SK-N-SH (cell line): ENCODE results near the gene CNTNAP2. TPM values are rescaled to one million over a fixed set of nuclear protein-coding genes. Genes with fewer than 3 reads are reported as not detected.

Source experiments
- CTCF ChIA-PET: fragments of 300-600, 350-600 bp; formaldehyde crosslinking; extraction: SDS; loops from one replicate; lab custom pipeline; 2021; lab: Yijun Ruan, JAX
- POLR2A ChIA-PET: fragments of 350-600 bp; sonication (Branson Sonifier 250); formaldehyde crosslinking; extraction: SDS; loops from one replicate; lab custom pipeline; 2020; ENCODE audit warnings: antibody characterized with exemption, inconsistent platforms; lab: Yijun Ruan, JAX
- DNase-seq: peaks from one replicate; pipeline ENCODE4 v3.0.0; 2012
- H2AFZ ChIP-seq: fragments of 200-600 bp; sonication (generic); 2 replicates; pipeline ENCODE4 v1.8.1; 2016; ENCODE audit warnings: antibody characterized with exemption, mild to moderate bottlenecking, low read depth
- H3F3A ChIP-seq: fragments of 200-600 bp; sonication (generic); replicated peaks from 2 replicates; pipeline ENCODE3; 2016; ENCODE audit warnings: antibody characterized with exemption, mild to moderate bottlenecking; ENCODE audit not compliant: insufficient read depth
- H3K27ac ChIP-seq, 2 experiments: fragments of 200-500 bp in 1 of 2; fragments of 200-600 bp in 1 of 2; sonication (Bioruptor generic) in 1 of 2; sonication (generic), shearing (Covaris generic) in 1 of 2; 2 replicates each; pipeline versions ENCODE4 v1.5.1 to v1.6.1; 2014 to 2016; ENCODE audit warnings: low read depth in 2 of 2, inconsistent platforms in 1 of 2, low read length in 1 of 2, mild to moderate bottlenecking in 1 of 2, mixed read lengths in 1 of 2
- H3K27me3 ChIP-seq: fragments of 200-600 bp; sonication (generic), shearing (Covaris generic); 2 replicates; pipeline ENCODE4 v1.6.1; 2016; ENCODE audit warnings: mixed run types; ENCODE audit not compliant: insufficient read depth
- H3K36me3 ChIP-seq, 2 experiments: fragments of 200-500 bp in 1 of 2; fragments of 200-600 bp in 1 of 2; sonication (Bioruptor generic) in 1 of 2; sonication (generic) in 1 of 2; replicated peaks in 1 of 2; 2 replicates each; pipeline versions ENCODE3 to v1.5.1; 2014 to 2016; ENCODE audit warnings: low read length in 1 of 2, mild to moderate bottlenecking in 1 of 2; ENCODE audit not compliant: insufficient read depth in 2 of 2, control insufficient read depth in 1 of 2
- H3K4me1 ChIP-seq, 2 experiments: fragments of 200-500 bp in 1 of 2; fragments of 200-600 bp in 1 of 2; sonication (Bioruptor generic) in 1 of 2; sonication (generic), shearing (Covaris generic) in 1 of 2; 2 replicates each; pipeline versions ENCODE4 v1.5.1 to v1.6.1; 2014 to 2016; ENCODE audit warnings: low read depth in 1 of 2, low read length in 1 of 2, mixed run types in 1 of 2; ENCODE audit not compliant: insufficient read depth in 2 of 2, control insufficient read depth in 1 of 2
- H3K4me2 ChIP-seq: fragments of 200-600 bp; sonication (generic), shearing (Covaris generic); 2 replicates; pipeline ENCODE4 v1.6.1; 2017; ENCODE audit warnings: mixed run types
- H3K4me3 ChIP-seq, 2 experiments: fragments of 200-500 bp in 1 of 2; fragments of 200-600 bp in 1 of 2; sonication (Bioruptor generic) in 1 of 2; sonication (generic), shearing (Covaris generic) in 1 of 2; 2 replicates each; pipeline versions ENCODE4 v1.5.1 to v1.8.1; 2014 to 2016; ENCODE audit warnings: low read depth in 2 of 2, inconsistent platforms in 1 of 2, low read length in 1 of 2, mild to moderate bottlenecking in 1 of 2, mixed read lengths in 1 of 2, moderate library complexity in 1 of 2
- H3K79me2 ChIP-seq: fragments of 200-600 bp; sonication (generic); 2 replicates; pipeline ENCODE4 v1.8.1; 2017; ENCODE audit warnings: mild to moderate bottlenecking; ENCODE audit not compliant: insufficient read depth
- H3K9ac ChIP-seq: fragments of 200-600 bp; sonication (generic); 2 replicates; pipeline ENCODE4 v1.6.1; 2017; ENCODE audit warnings: mixed run types
- H3K9me2 ChIP-seq: fragments of 200-600 bp; sonication (generic); 2 replicates; pipeline ENCODE4 v1.6.1; 2017; ENCODE audit warnings: mixed run types
- H3K9me3 ChIP-seq: fragments of 200-600 bp; sonication (generic); 2 replicates; pipeline ENCODE4 v1.6.1; 2017; ENCODE audit warnings: mixed run types, mild to moderate bottlenecking, moderate library complexity
- H4K20me1 ChIP-seq: fragments of 200-600 bp; sonication (generic); 2 replicates; pipeline ENCODE4 v1.6.1; 2017; ENCODE audit warnings: mild to moderate bottlenecking, mixed run types; ENCODE audit not compliant: insufficient read depth
- EP300 ChIP-seq, 2 experiments: IDR thresholded peaks; 2 replicates each; pipeline versions ENCODE4 v1.4.0 to v1.6.1; 2012; ENCODE audit warnings: borderline replicate concordance in 1 of 2, low read depth in 1 of 2, low read length in 1 of 2
- EZH2phosphoT487 ChIP-seq: fragments of 200-600 bp; sonication (generic); IDR thresholded peaks from 2 replicates; pipeline ENCODE4 v1.6.1; 2017; ENCODE audit warnings: low read depth, mixed run types, mild to moderate bottlenecking, antibody characterized with exemption, moderate library complexity, borderline replicate concordance
- FOSL2 ChIP-seq: IDR thresholded peaks from 2 replicates; pipeline ENCODE4 v1.4.0; 2012; ENCODE audit warnings: low read depth, mild to moderate bottlenecking, moderate library complexity, borderline replicate concordance
- GABPA ChIP-seq: IDR thresholded peaks from 2 replicates; pipeline ENCODE4 v1.4.0; 2012; ENCODE audit warnings: low read depth, mild to moderate bottlenecking
- JUND ChIP-seq: IDR thresholded peaks from 2 replicates; pipeline ENCODE4 v1.4.0; 2012
- MEF2A ChIP-seq: IDR thresholded peaks from 2 replicates; pipeline ENCODE4 v1.4.0; 2012; ENCODE audit warnings: low read depth, borderline replicate concordance
- MXI1 ChIP-seq: IDR thresholded peaks from 2 replicates; pipeline ENCODE4 v1.6.1; 2012; ENCODE audit warnings: mild to moderate bottlenecking, low read depth, low read length, improper control_type of control experiment
- NFIC ChIP-seq: IDR thresholded peaks from 2 replicates; pipeline ENCODE4 v1.4.0; 2012; ENCODE audit warnings: borderline replicate concordance
- NRF1 ChIP-seq: IDR thresholded peaks from 2 replicates; pipeline ENCODE4 v1.6.1; 2012; ENCODE audit warnings: low read depth, mild to moderate bottlenecking, low read length
- POLR2AphosphoS5 ChIP-seq: IDR thresholded peaks from 2 replicates; pipeline ENCODE4 v1.6.1; 2012; ENCODE audit warnings: low read depth, low read length
- RCOR1 ChIP-seq: fragments of 150-350 bp; IDR thresholded peaks from 2 replicates; pipeline ENCODE4 v1.6.1; 2017; ENCODE audit warnings: antibody characterized with exemption, low read length
- RXRA ChIP-seq: IDR thresholded peaks from 2 replicates; pipeline ENCODE4 v1.4.0; 2012; ENCODE audit warnings: low read depth, mild to moderate bottlenecking, borderline replicate concordance
- SMC3 ChIP-seq: IDR thresholded peaks from 2 replicates; pipeline ENCODE4 v1.6.1; 2012; ENCODE audit warnings: low read depth, low read length, improper control_type of control experiment
- TCF12 ChIP-seq: IDR thresholded peaks from 2 replicates; pipeline ENCODE4 v1.4.0; 2012
- YY1 ChIP-seq: IDR thresholded peaks from 2 replicates; pipeline ENCODE4 v1.4.0; 2012; ENCODE audit warnings: low read depth, mild to moderate bottlenecking
- WGBS: methylation state at CpG from one replicate; pipeline ENCODE4 v1.1.6; 2017; ENCODE audit warnings: low lambda C conversion rate; 5-methylcytosine and 5-hydroxymethylcytosine counted together
- polyA plus RNA-seq, 3 experiments: library from polyadenylated mRNA; depleted of rRNA; stranded (reverse); fragments of >200 nt; gene quantifications; 2 replicates each; pipeline ENCODE4 v1.2.3, GENCODE V29; 2012
- TF ChIP-seq, protein P1 (sequence below): IDR thresholded peaks from 2 replicates; pipeline ENCODE4 v1.6.1; 2012; ENCODE audit warnings: mild to moderate bottlenecking, low read depth, low read length, moderate library complexity
- TF ChIP-seq, protein P2 (sequence below): fragments of 150-350 bp; IDR thresholded peaks from 2 replicates; pipeline ENCODE4 v1.6.1; 2016; ENCODE audit warnings: mild to moderate bottlenecking, low read depth, low read length
- TF ChIP-seq, protein P3 (sequence below): fragments of 200-600 bp; sonication (generic); IDR thresholded peaks from 2 replicates; pipeline ENCODE4 v1.6.1; 2017; ENCODE audit warnings: antibody characterized with exemption, mild to moderate bottlenecking, moderate library complexity
- TF ChIP-seq, protein P4 (sequence below): IDR thresholded peaks from 2 replicates; pipeline ENCODE4 v1.4.0; 2012; ENCODE audit warnings: low read depth, borderline replicate concordance

CNTNAP2 gene
- polyA plus RNA-seq, 1 of the 3 experiments (the other 2 are of a cell fraction) = 3.4 TPM

DNA sequence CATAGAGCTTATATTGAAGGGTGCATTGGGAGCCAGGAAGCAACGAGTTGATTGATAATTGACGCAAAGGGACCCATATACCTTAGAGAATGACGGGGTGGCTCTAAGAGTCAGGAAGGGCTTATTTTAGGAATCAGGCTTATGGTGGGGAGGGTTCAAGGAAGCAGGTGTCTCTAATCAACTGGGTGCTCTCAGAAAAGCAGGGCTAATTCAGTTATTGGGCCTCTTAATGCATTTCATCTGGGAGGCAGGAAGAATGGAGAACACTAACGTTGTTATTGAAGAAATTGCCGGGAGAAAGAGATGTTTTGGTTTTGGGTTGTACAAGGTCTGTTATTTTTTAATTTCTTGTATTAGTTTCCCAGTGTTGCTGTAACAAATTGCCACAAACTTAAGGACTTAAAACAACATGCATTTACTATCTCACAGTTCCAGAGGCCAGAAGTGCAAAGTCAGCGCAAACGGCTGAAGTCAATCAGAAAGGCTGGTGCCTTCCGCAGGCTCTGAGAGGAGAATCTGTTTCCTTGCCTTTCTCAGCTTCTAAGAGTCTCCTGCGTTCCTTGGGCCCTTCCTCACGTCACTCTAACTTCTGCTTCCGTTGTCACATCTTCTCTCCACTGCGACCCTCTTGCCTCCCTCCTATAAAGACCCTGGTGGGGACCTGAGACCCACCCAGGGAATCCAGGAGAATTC lies 2145.5 kb downstream of the CNTNAP2 start:
- DNase-seq = peak; percentile 42
- ChIA-PET CTCF (interaction anchor here (0.6 to 7.7 kb wide), 44 partner anchors 9 to 1666 kb away, joined by 3 to 61 read pairs (median 4); no protein-coding TSS in a partner anchor), POLR2A (no interaction called here)
- Histone ChIP-seq H3F3A (no peaks in the 10 kb centered on the region), H3K27ac (no peak overlapping the region; a peak in 1 of 4 replicates), H3K4me2 (peak overlapping the region; percentile 66), H4K20me1 (no peaks in the 10 kb centered on the region), H3K4me3 (peak overlapping the region; percentile 7 to 51; a peak in 2 of 4 replicates), H3K9me3 (no peaks in the 10 kb centered on the region), H2AFZ (peak overlapping the region; percentile 87), H3K4me1 (peaks cover 0 to 15% of the 10 kb centered on the region in 2 experiments; a peak in 2 of 4 replicates), H3K27me3 (no peaks in the 10 kb centered on the region), H3K9me2 (no peaks in the 10 kb centered on the region), H3K36me3 (no peaks in the 10 kb centered on the region), H3K79me2 (no peaks in the 10 kb centered on the region), H3K9ac (no peak overlapping the region)
- TF ChIP-seq SMC3 (no peak), GABPA (no peak), JUND (no peak), FOSL2 (no peak), EP300 (IDR thresholded peaks at IDR 0.05; ENCODE audit: borderline replicate concordance in 1 of 2, low read depth in 1 of 2, low read length in 1 of 2) (peak in 1 of 2 experiments; percentile 51; a peak in 1 of 4 replicates), NFIC (no peak)
- TF ChIP-seq, protein P1, sequence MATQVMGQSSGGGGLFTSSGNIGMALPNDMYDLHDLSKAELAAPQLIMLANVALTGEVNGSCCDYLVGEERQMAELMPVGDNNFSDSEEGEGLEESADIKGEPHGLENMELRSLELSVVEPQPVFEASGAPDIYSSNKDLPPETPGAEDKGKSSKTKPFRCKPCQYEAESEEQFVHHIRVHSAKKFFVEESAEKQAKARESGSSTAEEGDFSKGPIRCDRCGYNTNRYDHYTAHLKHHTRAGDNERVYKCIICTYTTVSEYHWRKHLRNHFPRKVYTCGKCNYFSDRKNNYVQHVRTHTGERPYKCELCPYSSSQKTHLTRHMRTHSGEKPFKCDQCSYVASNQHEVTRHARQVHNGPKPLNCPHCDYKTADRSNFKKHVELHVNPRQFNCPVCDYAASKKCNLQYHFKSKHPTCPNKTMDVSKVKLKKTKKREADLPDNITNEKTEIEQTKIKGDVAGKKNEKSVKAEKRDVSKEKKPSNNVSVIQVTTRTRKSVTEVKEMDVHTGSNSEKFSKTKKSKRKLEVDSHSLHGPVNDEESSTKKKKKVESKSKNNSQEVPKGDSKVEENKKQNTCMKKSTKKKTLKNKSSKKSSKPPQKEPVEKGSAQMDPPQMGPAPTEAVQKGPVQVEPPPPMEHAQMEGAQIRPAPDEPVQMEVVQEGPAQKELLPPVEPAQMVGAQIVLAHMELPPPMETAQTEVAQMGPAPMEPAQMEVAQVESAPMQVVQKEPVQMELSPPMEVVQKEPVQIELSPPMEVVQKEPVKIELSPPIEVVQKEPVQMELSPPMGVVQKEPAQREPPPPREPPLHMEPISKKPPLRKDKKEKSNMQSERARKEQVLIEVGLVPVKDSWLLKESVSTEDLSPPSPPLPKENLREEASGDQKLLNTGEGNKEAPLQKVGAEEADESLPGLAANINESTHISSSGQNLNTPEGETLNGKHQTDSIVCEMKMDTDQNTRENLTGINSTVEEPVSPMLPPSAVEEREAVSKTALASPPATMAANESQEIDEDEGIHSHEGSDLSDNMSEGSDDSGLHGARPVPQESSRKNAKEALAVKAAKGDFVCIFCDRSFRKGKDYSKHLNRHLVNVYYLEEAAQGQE = no peak
- 48% methylated on average over 12 of the region's 12 CpGs for WGBS

DNA sequence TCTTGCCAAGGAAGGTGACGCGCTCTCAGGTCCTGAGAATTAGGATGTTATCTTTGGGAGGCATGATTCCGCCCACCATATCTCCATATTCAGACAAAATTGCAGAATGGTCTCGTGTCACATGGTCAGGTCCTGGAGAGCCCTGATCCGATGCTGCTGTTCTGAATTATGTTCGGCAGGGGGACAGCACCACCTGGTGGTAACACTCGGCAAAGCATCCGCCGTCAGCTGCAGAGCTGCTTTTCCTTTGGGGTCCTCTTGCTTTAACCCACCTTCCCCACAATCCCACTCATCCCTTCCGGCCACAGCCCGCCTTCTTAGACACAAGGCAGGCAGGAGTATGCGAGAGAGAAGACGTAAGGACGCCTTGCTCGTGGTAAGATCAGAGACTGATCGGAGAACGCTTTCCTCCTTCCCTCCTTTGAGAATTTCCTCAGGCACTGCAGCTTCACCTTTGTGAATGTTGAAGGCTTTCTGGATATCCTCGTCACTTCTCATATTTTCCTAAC lies 2146.2 kb downstream of the CNTNAP2 start:
- Histone ChIP-seq H3K4me2 (peak overlapping the region; percentile 66), H3K79me2 (no peaks in the 10 kb centered on the region), H3K27me3 (no peaks in the 10 kb centered on the region), H3F3A (no peaks in the 10 kb centered on the region), H3K9me3 (no peaks in the 10 kb centered on the region), H2AFZ (peak overlapping the region; percentile 87), H3K9ac (no peak overlapping the region), H3K9me2 (no peaks in the 10 kb centered on the region), H3K4me1 (peaks cover 0 to 15% of the 10 kb centered on the region in 2 experiments; a peak in 2 of 4 replicates), H3K27ac (no peak overlapping the region; a peak in 1 of 4 replicates), H4K20me1 (no peaks in the 10 kb centered on the region), H3K4me3 (peak overlapping the region; percentile 29 to 51), H3K36me3 (no peaks in the 10 kb centered on the region)
- DNase-seq = peak; percentile 84
- 11% methylated on average over 18 of the region's 18 CpGs for WGBS
- POLR2A ChIA-PET = no interaction called here
- CTCF ChIA-PET = interaction anchor here (0.5 to 7.7 kb wide), 56 partner anchors 9 to 1667 kb away, joined by 3 to 61 read pairs (median 4); no protein-coding TSS in a partner anchor
- TF ChIP-seq SMC3 = peak; percentile 89
- no peak for TF ChIP-seq FOSL2
- TF ChIP-seq RXRA = no peak
- TF ChIP-seq EZH2phosphoT487 = no peak
- no peak for TF ChIP-seq POLR2AphosphoS5
- TF ChIP-seq, protein P2, sequence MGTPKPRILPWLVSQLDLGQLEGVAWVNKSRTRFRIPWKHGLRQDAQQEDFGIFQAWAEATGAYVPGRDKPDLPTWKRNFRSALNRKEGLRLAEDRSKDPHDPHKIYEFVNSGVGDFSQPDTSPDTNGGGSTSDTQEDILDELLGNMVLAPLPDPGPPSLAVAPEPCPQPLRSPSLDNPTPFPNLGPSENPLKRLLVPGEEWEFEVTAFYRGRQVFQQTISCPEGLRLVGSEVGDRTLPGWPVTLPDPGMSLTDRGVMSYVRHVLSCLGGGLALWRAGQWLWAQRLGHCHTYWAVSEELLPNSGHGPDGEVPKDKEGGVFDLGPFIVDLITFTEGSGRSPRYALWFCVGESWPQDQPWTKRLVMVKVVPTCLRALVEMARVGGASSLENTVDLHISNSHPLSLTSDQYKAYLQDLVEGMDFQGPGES = no peak
- TF ChIP-seq NFIC = no peak
- TF ChIP-seq YY1 = no peak
- TF ChIP-seq RCOR1 = no peak; the same call in 1 of the 2 replicates
- TF ChIP-seq, protein P3, sequence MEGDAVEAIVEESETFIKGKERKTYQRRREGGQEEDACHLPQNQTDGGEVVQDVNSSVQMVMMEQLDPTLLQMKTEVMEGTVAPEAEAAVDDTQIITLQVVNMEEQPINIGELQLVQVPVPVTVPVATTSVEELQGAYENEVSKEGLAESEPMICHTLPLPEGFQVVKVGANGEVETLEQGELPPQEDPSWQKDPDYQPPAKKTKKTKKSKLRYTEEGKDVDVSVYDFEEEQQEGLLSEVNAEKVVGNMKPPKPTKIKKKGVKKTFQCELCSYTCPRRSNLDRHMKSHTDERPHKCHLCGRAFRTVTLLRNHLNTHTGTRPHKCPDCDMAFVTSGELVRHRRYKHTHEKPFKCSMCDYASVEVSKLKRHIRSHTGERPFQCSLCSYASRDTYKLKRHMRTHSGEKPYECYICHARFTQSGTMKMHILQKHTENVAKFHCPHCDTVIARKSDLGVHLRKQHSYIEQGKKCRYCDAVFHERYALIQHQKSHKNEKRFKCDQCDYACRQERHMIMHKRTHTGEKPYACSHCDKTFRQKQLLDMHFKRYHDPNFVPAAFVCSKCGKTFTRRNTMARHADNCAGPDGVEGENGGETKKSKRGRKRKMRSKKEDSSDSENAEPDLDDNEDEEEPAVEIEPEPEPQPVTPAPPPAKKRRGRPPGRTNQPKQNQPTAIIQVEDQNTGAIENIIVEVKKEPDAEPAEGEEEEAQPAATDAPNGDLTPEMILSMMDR = peak; percentile 99
- TF ChIP-seq, protein P4, sequence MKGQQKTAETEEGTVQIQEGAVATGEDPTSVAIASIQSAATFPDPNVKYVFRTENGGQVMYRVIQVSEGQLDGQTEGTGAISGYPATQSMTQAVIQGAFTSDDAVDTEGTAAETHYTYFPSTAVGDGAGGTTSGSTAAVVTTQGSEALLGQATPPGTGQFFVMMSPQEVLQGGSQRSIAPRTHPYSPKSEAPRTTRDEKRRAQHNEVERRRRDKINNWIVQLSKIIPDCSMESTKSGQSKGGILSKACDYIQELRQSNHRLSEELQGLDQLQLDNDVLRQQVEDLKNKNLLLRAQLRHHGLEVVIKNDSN = peak; percentile 45; the same call in 1 of the 2 replicates
- TF ChIP-seq TCF12 = no peak
- TF ChIP-seq MEF2A = no peak
- no peak for TF ChIP-seq NRF1
- TF ChIP-seq GABPA = no peak
- TF ChIP-seq MXI1 = peak; percentile 82
